Measurements from ENCODE around the gene INSM1. TPM values are rescaled to one million over a fixed set of nuclear protein-coding genes. Genes with fewer than 3 reads are reported as not detected.

The INSM1 gene
- polyA plus RNA-seq, 4 donors: not detected

DNA sequence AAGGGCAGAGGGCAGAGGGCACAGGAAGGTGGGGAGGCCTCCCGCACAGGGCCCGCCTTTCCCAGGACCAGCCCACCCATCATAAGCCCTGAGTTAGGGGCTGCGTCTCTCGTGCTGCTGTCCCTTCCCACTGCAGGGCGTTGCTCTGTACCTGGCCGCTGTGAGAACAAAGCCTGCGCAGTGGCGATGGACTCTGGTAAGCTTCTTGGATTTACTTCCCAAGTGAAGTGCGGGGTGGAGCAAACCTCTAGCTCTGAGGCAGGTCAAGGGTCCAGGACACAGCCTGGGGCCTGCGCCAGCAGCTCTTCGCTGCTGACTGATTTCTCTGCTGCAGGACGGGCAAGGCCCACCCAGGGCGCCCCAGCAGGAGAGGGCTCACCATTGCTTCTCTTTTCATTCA, 23.9 kb downstream of the INSM1 start:
- no peak for DNase-seq (ENCODE audit: low read depth in 4 of 4, low spot score in 3 of 4)

DNA sequence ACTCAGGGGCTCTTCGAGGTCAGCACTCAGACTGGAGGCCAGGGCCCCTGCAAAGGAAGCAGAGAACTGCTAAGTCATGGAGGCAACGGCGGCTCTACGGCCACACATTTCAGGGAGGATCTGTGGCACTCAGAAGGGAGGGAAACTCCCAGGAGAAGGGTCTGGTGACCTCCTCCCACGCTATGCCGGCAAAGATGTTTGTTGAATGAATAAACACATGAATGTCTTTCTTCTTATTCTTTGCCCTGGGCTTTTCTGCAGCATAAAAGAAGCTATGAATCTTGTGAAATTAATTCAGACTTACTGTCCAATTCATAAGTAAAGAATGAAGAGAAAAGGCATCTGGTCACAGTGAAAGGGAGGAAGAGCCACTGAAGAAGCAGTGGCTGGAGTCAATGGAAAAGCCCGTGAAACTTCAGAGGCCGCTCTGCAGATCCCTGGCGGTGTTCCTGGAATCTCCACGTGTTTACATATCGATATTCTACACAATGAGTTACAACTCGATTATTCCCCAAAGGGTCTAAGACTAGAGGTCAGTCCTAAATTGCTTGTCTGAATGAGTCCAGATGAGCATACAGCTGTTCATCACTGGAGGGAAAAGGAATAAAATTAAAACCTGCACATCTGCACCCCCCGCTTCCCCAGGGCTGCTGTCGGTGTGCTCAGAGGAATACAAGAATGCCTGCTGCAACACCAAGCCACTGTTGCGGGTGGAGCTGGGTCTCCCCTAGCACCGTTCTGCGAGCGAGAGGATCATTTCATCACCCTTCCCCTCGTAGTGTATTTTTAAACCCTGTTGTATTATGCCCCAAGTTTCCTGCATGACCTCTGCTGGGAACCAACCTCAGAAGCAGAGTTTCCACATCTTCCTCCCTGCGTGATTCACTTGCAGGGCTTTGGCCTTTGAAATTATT, 25.6 kb downstream of the INSM1 start:
- DNase-seq (ENCODE audit: low read depth in 4 of 4, low spot score in 3 of 4): no peak

DNA sequence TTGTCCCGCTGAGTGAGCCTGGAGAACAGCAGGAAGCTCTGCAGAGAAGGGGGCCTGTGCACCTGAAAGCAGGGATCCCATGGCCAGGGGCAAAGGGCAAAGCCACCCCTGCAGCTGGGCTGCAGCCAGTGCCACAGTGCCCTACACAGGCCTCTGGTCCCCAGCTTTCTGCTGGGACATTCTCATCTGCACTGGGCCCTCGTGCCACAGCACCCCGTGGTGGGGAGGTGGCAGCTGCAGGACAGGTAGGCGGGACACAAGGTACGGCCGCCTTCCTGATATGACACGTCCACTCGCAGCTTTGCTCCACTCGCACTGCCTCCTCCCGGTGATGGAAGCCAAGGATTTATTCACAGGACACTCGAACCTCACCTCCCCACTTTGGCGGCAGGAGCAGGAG, 27.2 kb downstream of the INSM1 start:
- DNase-seq (ENCODE audit: low read depth in 4 of 4, low spot score in 3 of 4): no peak

DNA sequence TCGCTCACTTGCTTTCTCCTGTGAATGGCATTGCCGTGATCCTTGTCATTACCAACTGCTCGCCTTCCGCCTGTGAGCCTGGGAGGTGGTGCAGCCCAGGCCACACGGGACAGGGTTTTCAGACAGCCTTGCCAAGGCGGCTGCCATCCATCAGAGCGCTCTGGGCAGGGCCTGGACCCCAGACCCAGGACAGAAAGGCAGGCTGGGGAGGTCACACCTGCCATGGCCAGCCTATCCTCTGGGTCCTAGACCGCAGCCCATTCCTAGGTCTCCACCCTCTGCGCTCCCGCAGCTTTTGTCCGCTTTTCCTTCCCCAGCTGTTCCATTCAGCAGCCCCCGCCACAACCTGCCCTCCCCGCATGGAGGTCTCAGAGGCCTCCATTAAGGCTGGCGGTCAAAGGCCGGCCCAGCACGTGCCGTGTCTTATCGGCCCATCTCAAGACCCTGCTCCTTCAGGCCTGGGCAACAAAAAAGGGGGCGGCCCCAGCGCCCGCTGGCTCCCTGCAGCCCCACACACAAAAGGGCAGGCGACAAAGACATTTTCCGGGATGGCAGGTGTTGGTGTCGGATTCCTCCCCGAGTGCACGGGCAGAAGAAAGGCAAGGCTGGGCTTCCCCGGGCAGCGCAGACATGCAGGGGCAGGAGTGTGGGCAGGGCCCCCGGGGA, 28.1 kb downstream of the INSM1 start:
- no peak for DNase-seq (ENCODE audit: low read depth in 4 of 4, low spot score in 3 of 4)

DNA sequence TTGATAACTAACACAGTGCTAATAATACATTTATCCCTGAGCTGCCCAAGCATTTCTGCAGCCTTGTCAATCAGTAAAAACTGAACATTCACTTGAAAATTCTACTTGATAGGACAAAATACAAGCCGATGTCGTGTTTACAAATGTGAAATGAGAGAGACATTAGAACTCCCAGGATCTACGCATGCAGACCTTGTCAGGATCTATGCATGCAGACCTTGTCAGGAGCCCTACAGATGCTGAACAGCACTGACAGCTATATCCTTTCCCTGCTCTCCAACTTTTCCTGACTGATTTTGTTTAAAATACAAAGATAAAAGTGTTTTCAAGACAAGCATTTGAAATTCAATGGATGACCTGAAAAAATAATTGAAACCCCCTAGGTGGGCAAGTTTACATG, 28.9 kb downstream of the INSM1 start:
- DNase-seq (ENCODE audit: low read depth in 4 of 4, low spot score in 3 of 4): no peak

DNA sequence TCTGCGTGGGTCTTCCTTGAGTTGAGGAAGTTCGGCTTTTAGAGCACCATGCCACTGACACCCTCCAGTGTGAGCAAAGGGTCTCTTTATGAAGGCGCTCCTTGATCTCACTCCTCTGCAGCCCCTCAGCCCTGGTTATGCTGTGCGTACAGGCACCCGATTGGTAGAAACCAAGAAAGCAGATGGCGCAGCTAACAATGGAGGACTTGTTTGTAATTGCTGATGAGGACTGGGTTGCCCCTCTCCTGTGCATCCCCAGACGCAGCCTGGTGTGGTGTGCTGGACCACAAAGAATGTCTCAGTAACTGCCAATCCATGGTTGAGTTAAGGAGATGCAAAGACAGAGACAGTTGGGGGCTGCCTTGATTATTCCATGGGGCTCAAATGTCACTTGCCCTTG, 30.2 kb downstream of the INSM1 start:
- no peak for DNase-seq (ENCODE audit: low read depth in 4 of 4, low spot score in 3 of 4)

DNA sequence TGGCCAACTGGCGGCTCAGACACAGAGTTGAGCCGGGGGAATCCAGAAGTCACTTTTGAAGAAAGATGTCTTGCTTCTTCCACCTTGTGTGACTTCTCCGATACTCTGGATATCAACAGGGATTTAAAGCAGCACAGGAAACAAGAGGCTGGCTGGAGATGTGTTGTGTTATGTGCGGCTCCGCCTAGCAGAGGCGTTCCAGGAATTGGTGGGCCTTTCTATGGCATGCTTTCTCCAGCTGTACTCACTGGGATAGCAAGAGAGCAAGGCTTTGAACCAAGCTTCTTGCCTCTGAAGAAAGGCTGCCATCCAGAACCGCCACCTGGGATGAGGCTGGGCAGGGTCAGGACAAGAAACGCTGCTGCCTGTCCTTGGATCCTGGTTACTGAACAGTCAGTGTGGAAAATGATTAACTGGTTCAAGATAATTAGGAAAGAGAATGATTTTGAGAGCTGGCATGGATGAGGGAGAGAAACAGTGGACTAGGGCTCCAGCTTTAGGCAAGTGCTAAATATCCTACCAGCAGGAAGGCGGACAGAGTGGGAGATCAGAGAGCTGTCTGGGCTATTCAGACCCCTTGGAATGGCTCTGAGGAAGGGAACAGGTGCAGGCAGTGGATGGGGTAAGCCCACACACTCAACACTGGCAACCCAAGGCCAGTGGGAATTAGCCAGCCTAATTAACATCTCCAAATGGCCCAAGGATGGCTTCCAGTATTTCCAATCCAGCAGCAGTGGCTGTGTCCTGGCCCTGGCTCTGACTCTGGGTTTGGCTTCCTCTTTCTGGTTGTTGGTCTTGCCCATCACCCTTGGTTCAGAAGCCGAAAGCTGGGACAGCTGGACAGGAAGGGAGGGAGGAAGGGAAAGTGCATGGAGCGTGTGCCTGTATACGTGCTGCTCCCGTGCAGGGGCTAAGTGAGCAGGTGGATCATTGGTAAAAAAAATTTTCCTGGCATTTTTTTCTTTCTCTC, 31.9 kb downstream of the INSM1 start:
- no peak for DNase-seq (ENCODE audit: low read depth in 4 of 4, low spot score in 3 of 4)

DNA sequence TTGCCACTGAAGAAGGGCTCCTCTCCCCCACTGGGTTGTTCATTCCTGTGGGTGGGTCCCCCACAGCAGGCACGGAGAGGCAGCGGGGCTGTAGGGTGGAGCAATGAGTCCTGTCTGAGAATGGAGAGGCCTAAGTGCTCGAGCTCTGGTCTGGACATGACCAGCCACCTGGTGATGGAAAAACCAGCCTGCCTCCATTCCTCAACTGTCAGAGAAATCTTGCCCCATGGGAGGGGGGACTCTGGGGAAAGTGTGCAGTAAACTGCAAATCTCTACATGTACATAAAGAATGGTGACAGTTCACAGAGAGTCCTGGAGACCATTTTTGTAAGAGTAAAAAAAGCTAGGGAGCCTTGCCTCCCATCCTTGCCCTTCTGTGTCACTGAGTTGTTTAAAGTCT, 34.1 kb downstream of the INSM1 start:
- DNase-seq (ENCODE audit: low read depth in 4 of 4, low spot score in 3 of 4): no peak

DNA sequence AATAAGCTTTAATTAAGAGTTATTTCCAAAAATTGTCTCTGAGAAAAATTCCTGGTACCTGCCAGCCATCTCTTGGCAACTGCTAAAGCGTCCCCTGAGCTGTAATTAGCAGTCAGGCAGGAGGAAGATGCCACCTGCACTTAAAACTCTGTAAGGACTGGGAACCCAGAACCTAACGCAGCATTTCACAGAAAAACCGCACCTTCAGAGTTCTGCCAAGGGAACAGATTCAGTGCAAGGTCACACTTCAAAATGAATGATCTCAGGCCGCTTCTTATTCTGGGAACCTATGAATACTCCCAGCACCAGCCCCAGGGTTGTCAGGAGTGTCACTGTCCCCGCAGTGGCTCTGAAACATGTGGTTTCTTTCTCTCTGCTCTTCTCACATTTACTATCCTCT, 36.7 kb downstream of the INSM1 start:
- DNase-seq (ENCODE audit: low read depth in 4 of 4, low spot score in 3 of 4): no peak

DNA sequence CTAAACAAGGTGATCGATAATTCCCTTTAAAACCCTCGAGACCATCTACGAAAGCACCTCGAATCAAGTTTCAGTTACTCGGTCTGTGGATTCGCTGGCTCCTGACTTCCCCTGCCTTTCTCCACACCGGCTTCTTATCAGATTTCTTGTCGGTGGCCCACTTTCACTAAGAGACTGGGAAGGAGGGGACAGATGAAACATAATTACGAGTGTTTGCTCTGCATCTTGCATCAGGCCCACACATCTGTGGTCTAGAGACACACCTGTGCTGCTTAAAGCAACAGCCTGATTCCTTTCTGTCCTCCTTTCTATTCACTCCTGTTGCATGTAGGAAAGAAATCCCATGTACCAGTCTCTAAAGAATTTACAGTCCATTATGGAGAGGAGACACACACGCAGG, 37.7 kb downstream of the INSM1 start:
- no peak for DNase-seq (ENCODE audit: low read depth in 4 of 4, low spot score in 3 of 4)

DNA sequence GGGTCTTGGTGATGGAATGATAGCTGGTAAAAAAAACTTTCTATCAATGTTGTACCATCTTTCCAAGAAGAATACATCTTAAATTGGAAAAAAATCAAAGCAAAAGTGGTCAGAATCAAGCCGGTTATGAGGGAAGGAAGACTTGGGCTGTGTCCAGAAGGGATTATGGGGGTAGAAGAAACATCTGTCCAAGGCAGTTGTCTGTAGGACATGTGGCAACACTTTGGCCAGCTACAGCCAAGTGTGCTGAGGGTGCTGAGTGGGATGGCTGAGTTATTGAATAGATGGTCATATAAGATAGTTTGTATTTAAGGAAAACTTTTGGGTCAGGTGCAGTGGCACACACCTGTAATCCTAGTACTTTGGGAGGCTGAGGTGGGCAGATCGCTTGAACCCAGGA, 38.4 kb downstream of the INSM1 start:
- no peak for DNase-seq (ENCODE audit: low read depth in 4 of 4, low spot score in 3 of 4)

DNA sequence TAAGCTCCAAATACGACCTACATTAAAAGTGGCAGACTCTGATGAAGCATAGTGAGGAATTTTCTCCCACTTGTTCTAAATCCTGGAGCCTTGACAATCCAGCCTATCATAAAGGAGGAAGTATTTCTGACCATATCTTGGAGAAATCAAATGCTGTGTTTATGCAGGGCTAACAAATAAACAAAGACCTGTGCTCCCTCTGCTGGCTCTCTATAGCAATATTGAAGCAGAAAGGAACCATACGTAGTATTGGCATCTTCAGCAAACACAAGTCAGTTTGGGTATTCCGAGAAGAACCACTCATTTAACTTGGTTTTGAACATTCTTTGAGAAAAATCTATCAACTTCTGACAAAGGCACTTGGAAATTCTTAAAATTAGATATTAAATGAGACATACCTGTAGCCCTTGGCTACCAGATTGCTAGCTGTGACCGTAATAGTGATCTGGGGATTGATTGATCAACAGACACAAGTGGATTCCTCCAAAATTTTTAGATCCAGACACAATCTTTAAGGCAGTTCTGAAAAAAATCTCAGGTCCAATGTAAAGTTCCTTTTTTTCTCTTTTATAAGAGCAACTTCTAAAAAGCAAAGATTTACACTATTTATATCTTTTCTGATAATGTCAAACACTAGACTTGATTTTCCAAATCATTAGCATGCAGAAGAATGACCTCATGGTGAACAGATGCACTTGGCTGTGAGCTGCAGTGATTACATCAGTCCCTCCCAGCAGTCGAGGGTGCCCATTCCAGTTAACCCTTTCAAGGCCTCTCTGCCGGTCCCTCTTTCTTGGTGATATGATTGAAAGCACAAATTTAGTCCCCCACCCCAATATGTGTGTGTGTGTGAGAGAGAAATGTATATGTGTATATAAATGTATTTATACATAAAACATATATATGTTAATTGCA, 40.2 kb downstream of the INSM1 start:
- DNase-seq (ENCODE audit: low read depth in 4 of 4, low spot score in 3 of 4): no peak

DNA sequence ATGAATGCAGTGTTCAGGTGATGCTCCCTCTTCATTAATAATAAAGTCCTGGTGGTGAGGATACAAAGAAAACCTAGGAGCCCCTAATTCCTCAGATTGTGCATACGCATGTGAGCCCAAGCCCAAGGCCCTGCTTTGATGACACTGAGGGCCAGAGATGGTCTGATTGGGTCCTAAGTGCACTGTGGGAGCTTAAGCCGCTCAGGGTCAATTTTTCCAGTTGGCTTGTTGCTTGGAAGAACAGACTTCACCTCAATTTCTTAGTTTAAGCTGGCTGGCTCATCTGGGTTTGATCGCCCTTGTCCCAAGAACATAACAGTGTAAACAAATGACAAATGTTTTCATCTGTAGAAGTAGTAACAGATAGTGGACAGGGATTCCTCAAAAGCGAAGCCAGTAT, 41.4 kb downstream of the INSM1 start:
- DNase-seq (ENCODE audit: low read depth in 4 of 4, low spot score in 3 of 4): no peak

DNA sequence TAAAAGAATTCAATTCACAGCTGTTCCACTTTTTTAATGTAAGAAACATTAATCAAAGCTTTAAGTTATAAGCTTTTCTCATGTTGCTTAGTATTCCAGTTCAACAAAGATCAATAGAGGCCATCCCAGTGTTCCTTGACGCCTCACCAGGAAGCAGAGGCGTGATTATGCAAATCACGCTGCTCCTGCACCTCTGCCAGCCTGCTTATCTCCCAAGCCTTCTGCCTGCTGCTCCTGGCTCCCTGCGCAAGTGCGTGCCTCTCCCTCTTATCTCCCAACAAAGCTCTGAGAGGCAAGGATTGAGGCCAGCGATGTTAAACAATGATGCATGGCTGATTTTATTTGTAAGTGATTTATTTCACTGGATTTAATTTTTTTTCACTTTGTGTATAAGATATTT, 42.8 kb downstream of the INSM1 start:
- no peak for DNase-seq (ENCODE audit: low read depth in 4 of 4, low spot score in 3 of 4)

DNA sequence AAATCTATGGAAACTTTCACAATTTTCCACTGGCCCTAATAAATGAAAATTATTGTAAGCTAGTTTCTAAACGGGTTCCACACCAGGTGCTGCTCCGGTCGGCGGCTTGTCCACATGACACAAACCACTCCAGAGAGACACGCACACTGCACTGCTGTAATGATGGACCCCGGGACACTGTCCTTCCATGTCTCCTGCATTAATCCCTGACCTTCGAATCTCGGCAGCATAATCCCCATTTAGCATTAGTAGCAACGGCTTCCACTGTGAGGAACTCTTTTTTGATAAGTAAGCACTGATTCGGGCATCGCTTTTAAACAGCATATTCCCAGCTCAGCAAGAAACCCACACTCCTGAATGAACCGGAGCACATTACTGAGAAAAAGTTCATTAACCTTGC, 43.5 kb downstream of the INSM1 start:
- DNase-seq (ENCODE audit: low read depth in 4 of 4, low spot score in 3 of 4): no peak

DNA sequence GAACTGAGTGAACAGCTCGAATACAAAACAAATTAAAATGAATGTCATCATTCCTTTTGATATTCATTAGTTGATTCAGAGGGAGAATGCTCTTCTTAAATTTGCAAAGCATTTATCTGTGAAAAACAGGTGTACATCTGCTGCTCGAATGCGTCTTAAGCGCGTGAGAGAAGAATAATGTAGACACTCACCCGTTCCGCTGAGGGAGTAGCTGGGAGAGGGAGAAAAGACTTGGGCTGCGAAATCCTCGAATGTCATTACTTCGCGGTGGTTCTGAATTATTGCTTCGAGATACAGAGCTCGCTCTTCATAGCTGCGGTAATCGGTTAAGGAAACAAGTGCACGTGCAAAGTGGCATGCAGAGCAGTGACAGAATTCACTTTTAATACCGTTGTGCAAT, 43.9 kb downstream of the INSM1 start:
- no peak for DNase-seq (ENCODE audit: low read depth in 4 of 4, low spot score in 3 of 4)

DNA sequence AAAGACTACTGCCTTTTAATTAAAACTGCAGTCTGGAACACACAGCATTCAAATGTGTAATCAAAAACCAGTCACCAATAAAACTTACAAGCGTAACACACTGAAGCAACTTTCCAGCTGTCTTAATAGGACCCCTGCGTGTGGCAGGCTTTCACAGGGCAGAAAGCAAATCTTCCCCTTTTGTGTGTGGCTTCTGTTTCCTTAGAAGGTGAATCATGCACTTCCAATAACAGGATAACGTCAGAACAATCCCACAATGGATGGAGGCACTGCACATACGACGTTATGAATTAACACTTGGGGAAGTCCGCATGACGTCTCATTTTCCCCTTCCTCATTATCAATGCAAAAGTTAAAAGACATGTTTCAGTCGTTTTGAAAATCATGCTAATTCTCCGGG, 44.8 kb downstream of the INSM1 start:
- no peak for DNase-seq (ENCODE audit: low read depth in 4 of 4, low spot score in 3 of 4)

DNA sequence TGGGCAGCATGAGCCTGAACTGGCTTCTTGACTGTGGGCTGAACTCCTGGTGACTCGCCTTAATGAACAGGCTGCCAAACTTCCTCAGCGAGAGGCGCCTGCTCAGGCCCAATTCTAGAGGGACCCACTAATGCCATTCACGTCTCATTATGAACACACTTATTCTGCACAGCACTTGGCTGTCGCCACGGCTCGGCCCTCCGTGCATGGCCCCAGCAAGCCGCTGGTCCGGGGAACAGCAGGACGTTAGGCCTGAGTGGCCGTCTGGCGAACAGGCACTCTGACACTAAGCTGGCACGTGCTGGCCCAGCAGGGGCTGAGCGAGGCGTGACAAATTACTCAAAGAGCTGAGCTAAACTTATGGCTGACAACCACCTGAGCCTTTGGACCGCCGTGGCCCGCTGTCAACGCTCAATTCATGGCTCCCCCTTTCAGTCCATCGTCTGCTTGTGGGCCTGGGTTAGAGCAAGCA, 45.9 kb downstream of the INSM1 start:
- DNase-seq (ENCODE audit: low read depth in 4 of 4, low spot score in 3 of 4): no peak

DNA sequence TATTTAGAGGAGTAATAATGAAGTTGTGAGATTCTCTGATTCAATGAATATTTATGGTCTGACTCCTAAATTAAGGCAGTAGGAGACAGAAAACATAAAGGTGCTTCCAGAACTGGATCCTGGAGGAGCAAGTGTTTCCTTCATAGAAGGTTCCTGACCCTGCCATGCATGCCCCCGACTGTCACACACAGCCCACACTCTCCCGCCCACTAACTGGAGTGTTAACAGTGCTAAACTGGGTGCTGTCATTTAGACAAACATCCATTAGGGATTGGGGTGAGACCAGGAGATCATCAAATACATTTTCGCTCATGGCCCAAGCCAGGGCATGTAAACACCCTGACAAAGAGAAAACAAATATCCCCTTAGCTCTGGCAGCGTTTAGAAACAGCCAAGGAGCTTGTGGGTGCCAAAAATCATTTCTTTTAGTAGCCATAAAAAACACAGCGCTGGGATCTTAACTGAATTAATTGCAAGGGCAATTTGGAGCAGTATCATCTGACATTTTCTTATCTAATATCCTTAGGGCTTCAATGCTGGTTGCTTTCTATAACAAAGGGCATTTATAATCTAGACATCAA, 46.8 kb downstream of the INSM1 start:
- no peak for DNase-seq (ENCODE audit: low read depth in 4 of 4, low spot score in 3 of 4)

DNA sequence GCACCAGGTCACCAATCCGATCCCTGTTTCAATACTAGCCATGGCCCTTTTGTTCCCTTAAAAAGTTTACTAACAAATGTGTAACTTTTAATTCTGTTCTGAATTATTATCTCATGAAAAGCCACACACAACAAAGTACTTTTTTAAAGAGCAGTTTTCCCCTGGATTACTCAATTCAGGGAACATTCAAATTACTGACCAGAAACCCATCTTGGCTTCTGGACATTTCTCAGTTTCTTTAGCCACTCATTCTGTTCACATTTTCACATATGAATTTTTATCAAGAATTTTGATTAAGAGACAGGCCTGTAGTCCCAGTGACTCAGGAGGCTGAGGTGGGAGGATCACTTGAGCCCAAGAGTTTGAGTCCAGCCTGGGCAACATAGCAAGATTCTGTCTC, 47.4 kb downstream of the INSM1 start:
- no peak for DNase-seq (ENCODE audit: low read depth in 4 of 4, low spot score in 3 of 4)

All from left renal pelvis (tissue), 4 donors.